ENCODE data around the gene RAPGEF5. TPM values are rescaled to one million over a fixed set of nuclear protein-coding genes. Genes with fewer than 3 reads are reported as not detected.

The RAPGEF5 gene
- total RNA-seq, 1 donor from 2014 or later, result 5.4 TPM

GRCh38 chr7:22216309-22216708 is 140.6 kb downstream of the RAPGEF5 start:
- Mint-ChIP-seq H3K9me3 (peaks cover 10% of the 10 kb centered on the region), H3K27me3 (ENCODE audit: low read depth) (no peaks in the 10 kb centered on the region), H3K36me3 (peaks cover 7% of the 10 kb centered on the region), H3K4me1 (peaks cover 21% of the 10 kb centered on the region), H3K4me3 (no peak overlapping the region), H3K27ac (no peak overlapping the region)
- no peak for TF ChIP-seq CTCF (IDR thresholded peaks at IDR 0.05; ENCODE audit: unreplicated experiment)
- no peak for DNase-seq (ENCODE audit: low spot score in 2 of 2, unreplicated experiment in 2 of 2)

- H3K27ac Mint-ChIP-seq, result no peak overlapping the region
- no peak for TF ChIP-seq CTCF (IDR thresholded peaks at IDR 0.05; ENCODE audit: unreplicated experiment)
- H3K4me3 Mint-ChIP-seq, result no peak overlapping the region
- H3K36me3 Mint-ChIP-seq, result peaks cover 3% of the 10 kb centered on the region
- no peak for DNase-seq (ENCODE audit: low spot score in 2 of 2, unreplicated experiment in 2 of 2)
- H3K4me1 Mint-ChIP-seq, result peaks cover 40% of the 10 kb centered on the region
- no peaks in the 10 kb centered on the region for H3K9me3 Mint-ChIP-seq
- no peaks in the 10 kb centered on the region for H3K27me3 Mint-ChIP-seq (ENCODE audit: low read depth)
Observed at GRCh38 chr7:22214000-22214399, 143.0 kb downstream of the RAPGEF5 start.

GRCh38 chr7:22213081-22213480 is 143.9 kb downstream of the RAPGEF5 start:
- no peaks in the 10 kb centered on the region for H3K36me3 Mint-ChIP-seq
- no peaks in the 10 kb centered on the region for H3K27me3 Mint-ChIP-seq (ENCODE audit: low read depth)
- no peaks in the 10 kb centered on the region for H3K9me3 Mint-ChIP-seq
- no peak overlapping the region for H3K4me3 Mint-ChIP-seq
- TF ChIP-seq CTCF (IDR thresholded peaks at IDR 0.05; ENCODE audit: unreplicated experiment), result no peak
- DNase-seq (ENCODE audit: low spot score in 2 of 2, unreplicated experiment in 2 of 2), result no peak
- H3K27ac Mint-ChIP-seq, result no peak overlapping the region
- peaks cover 49% of the 10 kb centered on the region for H3K4me1 Mint-ChIP-seq

- no peak for TF ChIP-seq CTCF (IDR thresholded peaks at IDR 0.05; ENCODE audit: unreplicated experiment)
- Mint-ChIP-seq H3K9me3 (no peaks in the 10 kb centered on the region), H3K4me1 (peaks cover 56% of the 10 kb centered on the region), H3K27ac (no peak overlapping the region), H3K36me3 (no peaks in the 10 kb centered on the region), H3K4me3 (no peak overlapping the region), H3K27me3 (ENCODE audit: low read depth) (no peaks in the 10 kb centered on the region)
- DNase-seq (ENCODE audit: low spot score in 2 of 2, unreplicated experiment in 2 of 2), result no peak
Observed at GRCh38 chr7:22210967-22211366, 146.0 kb downstream of the RAPGEF5 start.

- Mint-ChIP-seq H3K27me3 (ENCODE audit: low read depth) (no peaks in the 10 kb centered on the region), H3K36me3 (no peaks in the 10 kb centered on the region), H3K9me3 (no peaks in the 10 kb centered on the region), H3K4me1 (peaks cover 61% of the 10 kb centered on the region), H3K27ac (no peak overlapping the region), H3K4me3 (no peak overlapping the region)
- no peak for TF ChIP-seq CTCF (IDR thresholded peaks at IDR 0.05; ENCODE audit: unreplicated experiment)
- no peak for DNase-seq (ENCODE audit: low spot score in 2 of 2, unreplicated experiment in 2 of 2)
Observed at GRCh38 chr7:22210355-22210754, 146.6 kb downstream of the RAPGEF5 start.

- H3K27me3 Mint-ChIP-seq (ENCODE audit: low read depth), result no peaks in the 10 kb centered on the region
- H3K4me3 Mint-ChIP-seq, result no peak overlapping the region
- H3K9me3 Mint-ChIP-seq, result no peaks in the 10 kb centered on the region
- H3K27ac Mint-ChIP-seq, result no peak overlapping the region
- no peak for TF ChIP-seq CTCF (IDR thresholded peaks at IDR 0.05; ENCODE audit: unreplicated experiment)
- no peaks in the 10 kb centered on the region for H3K36me3 Mint-ChIP-seq
- no peak for DNase-seq (ENCODE audit: low spot score in 2 of 2, unreplicated experiment in 2 of 2)
- peaks cover 72% of the 10 kb centered on the region for H3K4me1 Mint-ChIP-seq
Observed at GRCh38 chr7:22208799-22209198, 148.2 kb downstream of the RAPGEF5 start.
